Measurements from ENCODE around the gene MMRN2.
A peak's percentile ranks its signal among the peaks of the same experiment; 100 is the strongest.
"Not testable (repeated sequence)": the region's sequence is repeated elsewhere in the genome, so short reads cannot be mapped to it uniquely, and the experiment has no call there.

The MMRN2 gene

GRCh38 chr10:86957471-86958115 lies at the start of gene MMRN2:
MMRN2 (minus strand) TSS chr10:86957615; CDS start chr10:86957541, 74 bp downstream.
- DNase-seq, result no peak

DNA sequence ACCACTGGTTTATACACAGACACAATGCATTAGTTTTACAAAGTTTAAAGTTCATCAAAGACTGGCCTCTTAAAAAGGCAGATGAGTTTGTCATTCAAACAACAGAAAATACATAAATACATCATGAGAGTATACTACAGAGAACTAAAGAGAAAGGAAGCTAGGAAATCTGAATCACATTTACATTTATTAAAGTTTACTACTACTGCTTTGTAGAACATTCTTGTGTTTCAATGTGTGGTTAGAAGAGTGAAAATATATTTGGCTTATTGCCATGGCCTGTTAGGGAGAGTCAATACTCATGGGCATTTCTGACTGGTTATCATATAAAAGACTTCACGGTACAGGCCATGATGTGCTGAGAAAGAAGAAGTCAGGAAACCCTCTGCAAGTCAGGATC lies 49.7 kb upstream of the MMRN2 start:
- not testable (repeated sequence) for DNase-seq

- no peak for DNase-seq
Measured at GRCh38 chr10:87000491-87000890, 43.1 kb upstream of the MMRN2 start.

- not testable (repeated sequence) for DNase-seq
Measured at GRCh38 chr10:86999802-87000403, 42.5 kb upstream of the MMRN2 start.

DNA sequence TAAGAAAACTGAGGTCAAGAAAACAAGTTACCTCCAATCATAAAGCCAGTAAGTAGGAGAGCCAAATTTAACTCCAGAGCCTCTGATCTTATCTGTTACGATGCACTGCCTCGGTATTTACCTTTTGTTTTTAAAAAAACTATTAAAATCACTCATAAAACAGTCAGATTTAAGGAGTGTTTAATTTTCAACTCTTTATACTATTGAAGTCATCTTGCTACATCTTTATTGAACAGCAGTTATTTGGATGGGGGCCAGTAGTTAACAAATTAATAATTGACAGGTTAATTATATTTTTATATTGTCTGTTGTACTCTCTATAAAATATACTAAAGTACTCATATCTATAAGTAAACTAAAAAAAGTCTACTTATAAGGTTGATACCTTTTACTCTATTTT lies 35.5 kb upstream of the MMRN2 start:
- DNase-seq, result no peak

- DNase-seq, result no peak
Measured at GRCh38 chr10:86992456-86992855, 35.0 kb upstream of the MMRN2 start.

DNA sequence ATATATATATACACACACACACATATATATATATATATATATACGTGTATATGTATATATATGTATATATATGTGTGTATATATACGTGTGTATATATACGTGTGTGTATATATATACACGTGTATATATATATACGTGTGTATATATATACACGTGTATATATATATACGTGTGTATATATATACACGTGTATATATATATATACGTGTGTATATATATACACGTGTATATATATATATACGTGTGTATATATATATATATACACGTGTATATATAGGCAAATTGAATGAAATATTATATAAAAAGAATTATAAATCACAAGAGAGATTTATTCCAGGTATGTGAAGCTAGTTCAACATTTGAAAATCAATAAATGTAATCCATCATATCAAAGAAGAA lies 33.9 kb upstream of the MMRN2 start:
- not testable (repeated sequence) for DNase-seq

DNA sequence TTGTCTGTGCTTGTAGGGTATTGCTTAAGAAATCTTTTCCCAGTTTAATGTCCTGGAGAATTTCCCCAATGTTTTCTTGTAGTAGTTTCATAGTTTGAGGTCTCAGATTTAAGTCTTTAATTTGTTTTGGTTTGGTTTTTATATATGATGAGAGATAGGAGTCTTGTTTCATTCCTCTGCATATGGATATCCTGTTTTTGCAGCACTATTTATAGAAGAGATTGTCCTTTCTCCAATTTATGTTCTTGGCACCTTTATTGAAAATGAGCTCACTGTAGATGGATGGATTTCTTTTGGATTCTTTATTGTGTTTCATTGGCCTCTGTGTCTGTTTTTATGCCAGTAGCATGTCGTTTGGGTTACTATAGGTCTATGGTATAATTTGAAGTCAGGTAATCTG lies 31.1 kb upstream of the MMRN2 start:
- no peak for DNase-seq

GRCh38 chr10:86984498-86984897 lies 27.1 kb upstream of the MMRN2 start:
- DNase-seq, result not testable (repeated sequence)

DNA sequence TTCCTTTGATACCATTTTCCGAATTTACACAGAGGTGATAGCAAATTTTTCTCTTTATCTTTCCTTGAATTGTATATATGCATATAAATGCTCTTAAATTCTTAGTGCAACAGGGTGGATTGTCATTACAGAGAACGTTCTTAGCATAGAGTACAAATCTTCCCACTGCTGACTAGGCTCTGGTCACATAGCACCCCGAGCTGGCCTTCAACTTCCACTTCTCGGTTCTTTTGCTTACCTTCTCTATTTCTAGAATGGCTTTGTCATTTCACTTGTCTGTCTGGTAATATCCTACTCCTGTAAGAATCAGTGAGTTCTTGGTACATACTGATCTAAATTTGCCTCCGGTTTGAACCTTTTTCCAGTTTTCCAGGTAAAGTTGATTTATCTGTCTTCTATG lies 24.3 kb upstream of the MMRN2 start:
- DNase-seq, result no peak

- not testable (repeated sequence) for DNase-seq
Measured at GRCh38 chr10:86981020-86981419, 23.6 kb upstream of the MMRN2 start.

DNA sequence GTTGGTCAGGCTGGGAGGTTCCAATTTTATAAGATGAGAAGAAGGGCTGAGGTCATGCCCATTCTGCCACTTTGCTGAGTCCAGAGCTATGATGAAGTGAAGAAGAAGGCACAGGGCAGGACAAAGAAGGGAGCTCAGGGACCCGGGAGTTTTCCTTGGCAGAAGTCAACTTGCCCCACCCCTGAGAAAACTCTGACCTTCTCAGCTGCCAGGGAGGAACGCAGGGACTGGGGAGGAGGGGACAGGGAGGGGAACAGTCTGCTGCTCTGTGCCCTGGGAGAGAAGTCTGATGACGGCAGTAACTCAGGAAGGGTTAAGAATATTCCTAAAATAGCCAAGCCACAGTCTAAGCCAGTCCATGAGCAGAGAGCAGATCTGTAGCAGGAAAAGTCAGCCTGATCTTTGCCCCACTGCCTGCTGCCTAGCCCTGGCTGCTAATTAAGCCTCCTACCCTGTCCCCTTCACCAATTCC lies 22.6 kb upstream of the MMRN2 start:
- DNase-seq, result no peak

DNA sequence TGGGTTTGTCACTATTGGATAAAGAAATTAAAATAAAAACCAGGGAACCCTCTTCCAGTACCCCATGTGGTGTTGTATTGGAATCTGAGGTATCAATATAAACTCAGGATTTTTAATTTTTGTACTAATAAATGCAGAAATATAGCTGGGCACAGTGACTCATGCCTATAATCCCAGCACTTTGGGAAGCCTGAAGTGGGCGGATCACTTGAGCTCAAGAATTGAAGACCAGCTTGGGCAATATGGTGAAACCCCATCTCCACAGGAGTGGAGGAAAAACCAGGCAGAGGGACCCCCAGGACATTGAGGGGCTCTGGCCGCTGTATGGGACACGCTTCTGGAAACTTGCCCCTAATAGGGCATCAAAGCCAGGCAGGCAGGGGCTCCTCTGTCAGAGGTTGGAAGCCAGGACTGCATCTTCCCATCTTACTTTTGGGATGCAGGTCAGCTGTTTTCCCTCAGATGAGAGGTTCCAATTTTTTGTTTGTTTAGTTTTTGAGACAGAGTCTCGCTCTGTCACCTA lies 21.9 kb upstream of the MMRN2 start:
- no peak for DNase-seq

DNA sequence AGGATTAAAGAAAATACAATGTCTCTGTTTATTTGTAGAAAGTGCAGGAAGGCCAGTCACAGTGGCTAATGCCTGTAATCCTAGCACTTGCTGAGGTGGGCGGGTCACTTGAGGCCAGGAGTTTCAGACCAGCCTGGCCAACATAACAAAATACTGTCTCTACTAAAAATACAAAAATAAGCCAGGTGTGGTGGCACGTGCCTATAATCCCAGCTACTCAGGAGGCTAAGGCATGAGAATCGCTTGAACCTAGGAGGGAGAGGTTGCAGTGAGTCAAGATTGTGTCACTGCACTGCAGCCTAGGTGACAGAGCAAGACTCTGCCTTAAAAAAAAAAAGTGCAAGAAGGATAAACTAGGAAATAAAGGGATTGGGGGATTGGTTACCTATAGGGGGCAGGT lies 21.0 kb upstream of the MMRN2 start:
- DNase-seq, result not testable (repeated sequence)

- no peak for DNase-seq
Measured at GRCh38 chr10:86976362-86977056, 19.1 kb upstream of the MMRN2 start.

- DNase-seq, result no peak
Measured at GRCh38 chr10:86974484-86974883, 17.1 kb upstream of the MMRN2 start.

DNA sequence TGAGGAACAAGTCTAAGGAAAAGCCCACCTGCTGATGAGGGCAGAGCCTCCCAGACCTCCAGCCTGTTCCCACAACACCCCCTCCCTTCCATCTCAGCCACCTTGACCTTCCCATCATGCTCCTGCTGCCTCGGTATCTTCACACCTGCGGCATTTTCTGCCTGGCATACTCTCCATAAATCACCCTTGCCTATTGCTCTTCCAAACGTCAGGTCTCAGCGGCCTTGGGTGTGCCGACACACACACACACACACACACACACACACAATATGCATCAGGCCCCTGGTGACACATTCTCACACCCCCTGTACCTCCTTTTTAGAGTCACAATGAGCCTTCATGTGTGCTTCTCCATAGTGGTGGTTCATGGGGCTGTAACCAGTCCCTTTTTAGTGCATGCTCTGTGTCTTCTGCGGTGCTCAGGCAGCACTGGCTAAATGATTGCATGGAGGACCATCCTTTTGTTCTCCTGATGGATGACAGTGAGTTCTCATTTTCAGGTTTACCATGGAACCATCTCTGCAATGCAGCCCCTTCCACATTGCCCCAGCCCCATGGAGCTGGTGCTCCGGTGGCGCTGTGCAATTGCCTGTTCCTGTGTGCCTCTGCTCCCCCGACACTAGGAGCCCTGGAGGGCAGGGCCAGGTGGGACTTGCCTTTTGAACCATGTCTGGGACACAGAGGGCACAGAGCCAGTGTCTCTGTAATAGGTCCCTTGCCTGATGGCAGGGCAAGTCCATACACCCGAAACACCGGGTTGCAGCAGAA lies 15.4 kb upstream of the MMRN2 start:
- DNase-seq, result no peak

GRCh38 chr10:86971232-86971991 lies 14.0 kb upstream of the MMRN2 start:
- DNase-seq, result peak; percentile 35

GRCh38 chr10:86970982-86971231 lies 13.5 kb upstream of the MMRN2 start:
- peak; percentile 35 for DNase-seq

GRCh38 chr10:86970162-86970981 lies 13.0 kb upstream of the MMRN2 start:
- no peak for DNase-seq

DNA sequence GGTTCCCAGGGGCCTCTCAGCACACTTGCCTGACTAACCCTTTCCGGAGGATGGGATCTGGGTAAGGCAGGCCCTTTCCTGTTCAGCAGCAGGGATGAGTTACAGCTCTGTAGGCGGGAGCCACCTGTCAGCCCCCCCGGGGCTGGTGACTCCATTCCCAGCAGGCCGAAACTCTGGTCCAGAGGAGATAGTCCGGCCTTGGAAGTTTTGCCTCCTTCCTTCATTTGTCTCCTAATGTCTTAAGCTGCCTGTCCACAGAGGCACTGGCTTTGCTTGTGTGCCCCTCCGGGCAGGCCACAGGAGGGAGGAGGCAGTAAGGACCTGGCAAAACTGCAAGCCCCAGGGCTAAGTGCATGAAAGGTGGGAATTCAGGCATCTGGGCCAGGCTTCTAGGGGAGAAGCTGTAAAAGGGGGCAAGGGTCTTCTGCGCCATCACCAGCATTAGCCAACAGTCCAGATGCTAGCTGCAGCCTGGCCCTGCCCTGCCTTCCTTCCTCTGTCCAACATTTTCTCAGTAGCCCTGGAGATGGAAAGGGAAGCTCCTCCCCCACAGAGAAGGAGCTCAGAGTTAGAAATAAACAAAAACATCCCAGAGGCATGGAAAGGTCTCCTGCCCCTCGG lies 12.1 kb upstream of the MMRN2 start:
- no peak for DNase-seq

Data from DMS79 treated with DMSO at 0.1 percent for 48 hours (cell line).